ENCODE results near the gene LLGL2.

GRCh38 chr17:75558666-75559530 lies 33.4 kb downstream of the LLGL2 start:
- TF ChIP-seq CTCF (optimal IDR thresholded peaks at IDR 0.05 in 1 of 3, IDR thresholded peaks at IDR 0.05 in 1 of 3, conservative IDR thresholded peaks at IDR 0.05 in 1 of 3; ENCODE audit: extremely low read depth in 1 of 3, insufficient read depth in 2 of 3, low read length in 3 of 3) (no peak), EZH2 (IDR thresholded peaks at IDR 0.05; ENCODE audit: low read length) (no peak)

All from keratinocyte (primary cell).